Breast epithelium (tissue), 3 donors: ENCODE data around the gene WDR73.

ENCODE experiments used
- CTCF ChIP-seq, 3 donors: fragments of 450-650 bp; IDR thresholded peaks; one replicate each; pipeline ENCODE4 v1.5.1; 2016 to 2017; ENCODE audit warnings: antibody characterized with exemption in 3 of 3, mild to moderate bottlenecking in 3 of 3, moderate library complexity in 3 of 3
- POLR2A ChIP-seq: fragments of 450-650 bp; IDR thresholded peaks from one replicate; pipeline ENCODE4 v1.6.1; 2016; ENCODE audit warnings: antibody characterized with exemption, mild to moderate bottlenecking, moderate library complexity
- POLR2AphosphoS5 ChIP-seq, 3 donors: sonication (generic); formaldehyde crosslinking; IDR thresholded peaks; one replicate each; pipeline ENCODE4 v1.6.1; 2017; ENCODE audit warnings: antibody characterized with exemption in 3 of 3

- TF ChIP-seq CTCF (IDR thresholded peaks at IDR 0.05) (no peak), POLR2A (no peak), POLR2AphosphoS5 (IDR thresholded peaks at IDR 0.05) (no peak)
Measured at GRCh38 chr15:84598250-84598649, 55.8 kb downstream of the WDR73 start.
